ENCODE data around the gene TMEM187.

TMEM187 gene

GRCh38 chrX:153981771-153982533, 9.4 kb downstream of the TMEM187 start:
- no peak overlapping the region for H3K4me3 ChIP-seq (ENCODE audit: low read depth, low read length)
- DNase-seq (ENCODE audit: low read depth), result peak; percentile 94
- TF ChIP-seq CTCF (conservative IDR thresholded peaks at IDR 0.05; ENCODE audit: low read depth, low read length), result no peak

GRCh38 chrX:153983321-153983801, 10.8 kb downstream of the TMEM187 start:
- no peak for DNase-seq (ENCODE audit: low read depth)
- no peak for TF ChIP-seq CTCF (conservative IDR thresholded peaks at IDR 0.05; ENCODE audit: low read depth, low read length)
- no peak overlapping the region for H3K4me3 ChIP-seq (ENCODE audit: low read depth, low read length)

GRCh38 chrX:153984351-153985178, 12.0 kb downstream of the TMEM187 start:
- DNase-seq (ENCODE audit: low read depth), result no peak
- no peak overlapping the region for H3K4me3 ChIP-seq (ENCODE audit: low read depth, low read length)
- no peak for TF ChIP-seq CTCF (conservative IDR thresholded peaks at IDR 0.05; ENCODE audit: low read depth, low read length)

GRCh38 chrX:153988493-153988892, 15.9 kb downstream of the TMEM187 start:
- H3K4me3 ChIP-seq (ENCODE audit: low read depth, low read length), result no peak overlapping the region
- no peak for TF ChIP-seq CTCF (conservative IDR thresholded peaks at IDR 0.05; ENCODE audit: low read depth, low read length)
- no peak for DNase-seq (ENCODE audit: low read depth)

GRCh38 chrX:153989973-153990655, 17.6 kb downstream of the TMEM187 start:
- no peak for DNase-seq (ENCODE audit: low read depth)
- no peak for TF ChIP-seq CTCF (conservative IDR thresholded peaks at IDR 0.05; ENCODE audit: low read depth, low read length)
- no peak overlapping the region for H3K4me3 ChIP-seq (ENCODE audit: low read depth, low read length)

GRCh38 chrX:153991013-153991580, 18.5 kb downstream of the TMEM187 start:
- TF ChIP-seq CTCF (conservative IDR thresholded peaks at IDR 0.05; ENCODE audit: low read depth, low read length), result no peak
- no peak for DNase-seq (ENCODE audit: low read depth)

More at GRCh38 chrX:153991013-153991580, 18.5 kb downstream of the TMEM187 start:
- H3K4me3 ChIP-seq (ENCODE audit: low read depth, low read length), result no peak overlapping the region

Measured in choroid plexus epithelial cell (primary cell).